ENCODE results near the gene OCLN.
"Not testable (repeated sequence)": the region's sequence is repeated elsewhere in the genome, so short reads cannot be mapped to it uniquely, and the experiment has no call there.

The OCLN gene

DNA sequence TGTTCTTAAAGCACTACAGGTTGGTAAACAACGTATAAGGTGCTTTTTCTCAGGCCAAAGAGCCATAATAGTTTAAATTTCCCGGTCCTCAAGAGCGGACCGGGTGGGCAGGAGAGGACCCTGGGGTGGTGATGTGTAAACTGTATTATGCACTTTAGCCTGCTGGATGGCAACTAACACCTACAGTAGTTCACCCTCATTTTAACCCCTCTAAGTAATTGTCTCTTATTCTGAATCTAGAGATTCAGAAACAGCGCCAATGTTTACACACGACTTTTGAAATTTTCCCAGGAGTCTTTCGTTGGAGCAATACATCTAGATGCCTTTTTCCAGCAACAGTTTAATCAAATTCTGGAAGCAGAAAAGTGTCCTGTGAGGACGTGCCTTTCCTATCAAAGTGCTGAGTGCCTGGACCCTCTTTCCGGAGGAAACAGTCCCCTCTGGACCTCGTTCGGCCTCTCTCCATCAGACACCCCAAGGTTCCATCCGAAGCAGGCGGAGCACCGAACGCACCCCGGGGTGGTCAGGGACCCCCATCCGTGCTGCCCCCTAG lies 676 bp upstream of the OCLN start:
- DNase-seq (ENCODE audit: low read depth), result no peak

DNA sequence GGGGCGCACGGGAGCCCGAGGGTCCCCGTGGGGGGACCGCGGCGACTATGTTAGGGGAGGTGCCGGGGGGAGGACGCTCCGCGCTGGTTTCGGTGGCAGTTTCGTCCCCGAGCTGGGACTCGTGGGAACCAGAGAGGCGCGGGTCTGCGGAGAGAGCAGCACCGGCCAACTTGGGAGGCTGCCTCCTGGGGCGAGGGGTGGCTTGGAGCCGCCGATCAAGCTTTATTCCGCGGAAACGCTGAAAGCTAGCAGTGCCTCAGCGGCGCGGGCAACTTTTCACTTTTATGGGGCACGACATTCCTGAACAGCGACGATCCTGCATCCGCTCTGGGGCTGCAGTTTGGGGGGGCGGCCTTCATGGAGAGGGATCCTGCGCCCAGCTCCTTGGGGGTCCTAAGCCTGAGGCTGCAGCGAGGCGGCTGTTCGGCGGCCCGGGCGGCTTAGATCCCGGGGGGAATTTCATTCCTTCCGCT lies 369 bp downstream of the OCLN start:
- no peak for DNase-seq (ENCODE audit: low read depth)

- DNase-seq (ENCODE audit: low read depth), result no peak
Measured at GRCh38 chr5:69493396-69494133, 975 bp downstream of the OCLN start.

DNA sequence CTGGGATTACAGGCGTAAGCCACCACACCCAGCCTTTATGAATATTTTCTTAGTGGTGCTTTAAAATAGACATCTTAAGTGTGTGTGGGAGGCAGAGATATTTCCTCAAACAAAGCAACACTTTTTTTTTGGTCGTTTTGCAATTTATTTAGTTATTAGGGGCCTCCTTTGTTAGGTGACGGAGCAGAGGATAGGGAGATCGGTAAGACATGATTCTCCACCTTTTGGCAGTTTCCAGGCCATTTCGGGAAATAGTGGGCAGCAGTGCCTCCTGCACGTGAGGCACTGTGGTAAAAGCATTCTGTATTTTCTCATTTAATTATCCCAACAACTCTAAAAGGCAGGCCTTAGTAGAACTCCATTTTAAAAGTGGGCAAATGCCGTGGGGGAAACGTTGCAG lies 1.9 kb downstream of the OCLN start:
- no peak for DNase-seq (ENCODE audit: low read depth)

DNA sequence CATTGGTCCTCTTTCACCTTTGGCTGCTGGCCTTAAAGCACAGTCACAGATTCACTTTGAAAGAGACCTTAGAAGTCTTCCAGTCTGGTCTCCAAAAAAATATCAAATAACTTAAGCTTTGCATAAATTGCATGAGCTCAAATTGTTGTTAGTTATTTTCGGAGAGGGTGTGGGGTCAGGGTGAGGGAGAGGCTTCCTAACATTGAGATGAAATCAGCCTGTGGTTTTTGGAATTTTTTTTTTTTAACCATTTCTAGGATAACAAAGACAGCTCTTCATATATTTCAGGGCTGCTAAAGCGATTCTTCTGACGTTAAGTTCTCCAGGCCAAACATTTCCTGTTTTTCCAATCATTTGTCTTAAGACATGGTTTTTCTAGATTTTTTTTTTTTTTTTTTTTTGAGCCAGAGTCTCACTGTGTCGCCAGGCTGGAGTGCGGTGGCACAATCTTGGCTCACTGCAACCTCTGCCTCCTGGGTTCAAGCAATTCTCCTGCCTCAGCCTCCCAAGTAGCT lies 4.5 kb downstream of the OCLN start:
- no peak for DNase-seq (ENCODE audit: low read depth)

DNA sequence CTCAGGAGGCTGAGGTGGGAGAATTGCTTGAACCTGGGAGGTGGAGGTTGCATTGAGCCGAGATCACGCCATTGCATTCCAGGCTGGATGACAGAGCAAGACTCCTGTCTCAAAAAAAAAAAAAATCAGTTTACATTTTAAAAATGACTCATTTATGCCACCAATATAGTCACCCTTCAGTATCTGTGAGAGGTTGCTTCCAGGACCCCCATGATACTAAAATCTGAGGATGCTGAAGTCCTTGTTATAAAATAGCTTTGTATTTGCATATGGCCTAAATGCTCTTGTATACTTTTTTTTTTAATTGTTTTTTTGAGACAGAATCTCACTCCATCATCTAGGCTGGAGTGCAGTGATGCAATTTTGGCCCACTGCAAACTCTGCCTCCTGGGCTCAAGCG lies 5.8 kb downstream of the OCLN start:
- no peak for DNase-seq (ENCODE audit: low read depth)

- DNase-seq (ENCODE audit: low read depth), result no peak
Measured at GRCh38 chr5:69502367-69502766, 9.8 kb downstream of the OCLN start.

DNA sequence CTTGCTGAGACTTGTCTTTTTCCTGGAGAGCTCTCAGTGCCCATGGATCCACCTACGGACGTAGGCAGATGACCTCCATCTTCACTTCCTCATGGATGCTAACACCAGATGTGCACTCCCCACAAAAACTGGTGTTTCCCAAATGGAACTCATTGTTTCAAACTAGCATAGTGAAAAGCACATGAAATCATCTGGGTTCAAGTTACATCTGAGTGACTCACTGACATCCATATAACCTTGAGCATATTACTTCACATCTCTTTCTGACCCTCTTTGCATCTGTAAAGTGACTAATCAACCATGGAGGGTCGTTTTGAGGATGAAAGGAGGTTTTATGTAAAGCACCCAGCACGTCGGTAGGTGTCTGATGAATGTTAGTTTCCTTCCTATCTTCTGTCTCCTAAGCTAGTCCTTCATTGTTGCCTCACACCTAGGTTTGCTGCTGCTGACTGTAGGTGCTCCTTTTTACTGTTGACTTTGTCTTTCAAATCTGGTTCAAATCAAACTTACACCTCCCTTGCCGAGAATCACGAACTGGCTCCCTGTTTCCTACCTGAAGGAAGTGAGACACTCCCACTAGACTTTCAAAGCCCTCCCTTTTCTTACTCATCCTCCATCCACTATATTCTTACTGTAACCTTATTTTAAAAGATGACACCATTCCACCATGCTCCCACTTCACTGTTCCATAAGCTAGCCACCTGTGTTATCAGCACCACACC lies 10.3 kb downstream of the OCLN start:
- DNase-seq (ENCODE audit: low read depth), result no peak

DNA sequence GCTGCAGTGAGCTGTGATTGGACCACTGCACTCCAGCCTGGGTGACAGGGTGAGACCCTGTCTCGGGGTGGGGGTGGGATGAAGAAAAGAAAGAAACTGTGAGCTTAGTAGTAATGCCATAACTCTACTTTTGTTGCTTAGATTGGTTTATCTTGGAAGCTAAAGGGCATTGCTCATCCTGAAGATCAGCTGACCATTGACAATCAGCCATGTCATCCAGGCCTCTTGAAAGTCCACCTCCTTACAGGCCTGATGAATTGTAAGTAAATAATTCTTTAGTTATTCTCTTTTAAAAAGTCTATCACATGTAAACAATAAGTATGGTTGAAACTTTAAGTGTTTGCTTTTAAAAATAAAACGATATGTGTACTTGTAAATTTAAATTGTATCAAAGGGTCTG lies 11.4 kb downstream of the OCLN start:
- no peak for DNase-seq (ENCODE audit: low read depth)

DNA sequence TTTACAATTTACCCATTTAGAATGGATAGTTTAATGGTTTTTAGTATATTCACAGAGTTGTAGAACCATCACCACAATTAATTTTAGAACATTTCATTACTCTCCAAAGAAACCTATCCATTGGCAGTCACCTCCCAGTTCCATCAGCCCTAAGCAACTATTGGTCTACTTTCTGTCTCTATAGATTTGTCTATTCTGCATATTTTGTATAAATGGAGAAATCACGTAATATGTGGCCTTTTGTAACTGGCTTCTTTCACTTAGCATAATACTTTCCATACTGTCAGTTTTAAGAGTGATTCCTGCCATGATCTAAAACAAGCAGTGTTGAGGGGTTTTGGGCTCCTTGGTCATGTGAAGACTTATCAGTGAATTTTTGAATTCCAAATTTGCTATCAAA lies 12.7 kb downstream of the OCLN start:
- DNase-seq (ENCODE audit: low read depth), result no peak

GRCh38 chr5:69509212-69509611 lies 16.6 kb downstream of the OCLN start:
- DNase-seq (ENCODE audit: low read depth), result no peak

DNA sequence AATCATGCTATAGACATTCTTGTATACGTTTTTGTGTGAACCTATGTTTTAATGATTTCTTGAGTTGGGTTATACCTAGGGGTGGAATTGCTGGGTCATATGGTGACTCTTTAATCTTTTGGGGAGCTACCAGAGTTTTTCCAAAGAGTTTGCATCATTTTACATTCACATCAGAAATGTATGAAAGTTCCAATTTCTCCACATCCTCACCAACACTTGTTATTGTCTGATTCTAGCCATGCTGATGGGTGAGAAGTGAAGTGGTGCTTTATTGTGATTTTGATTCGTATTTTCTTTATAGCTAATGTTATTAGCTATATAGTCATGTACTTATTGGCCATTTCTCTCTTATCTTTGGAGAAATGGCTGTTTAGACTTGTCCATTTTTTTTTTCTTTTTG lies 18.1 kb downstream of the OCLN start:
- DNase-seq (ENCODE audit: low read depth), result no peak

- DNase-seq (ENCODE audit: low read depth), result no peak
Measured at GRCh38 chr5:69512740-69513260, 20.2 kb downstream of the OCLN start.

DNA sequence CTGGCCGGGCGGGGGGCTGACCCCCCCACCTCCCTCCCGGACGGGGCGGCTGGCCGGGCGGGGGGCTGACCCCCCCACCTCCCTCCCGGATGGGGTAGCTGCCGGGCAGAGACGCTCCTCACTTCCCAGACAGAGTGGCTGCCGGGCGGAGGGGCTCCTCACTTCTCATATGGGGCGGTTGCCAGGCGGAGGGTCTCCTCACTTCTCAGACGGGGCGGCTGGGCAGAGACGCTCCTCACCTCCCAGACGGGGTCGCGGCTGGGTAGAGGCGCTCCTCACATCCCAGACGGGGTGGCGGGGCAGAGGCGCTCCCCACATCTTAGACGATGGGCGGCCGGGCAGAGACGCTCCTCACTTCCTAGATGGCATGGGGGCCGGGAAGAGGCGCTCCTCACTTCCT lies 23.0 kb downstream of the OCLN start:
- not testable (repeated sequence) for DNase-seq (ENCODE audit: low read depth)

DNA sequence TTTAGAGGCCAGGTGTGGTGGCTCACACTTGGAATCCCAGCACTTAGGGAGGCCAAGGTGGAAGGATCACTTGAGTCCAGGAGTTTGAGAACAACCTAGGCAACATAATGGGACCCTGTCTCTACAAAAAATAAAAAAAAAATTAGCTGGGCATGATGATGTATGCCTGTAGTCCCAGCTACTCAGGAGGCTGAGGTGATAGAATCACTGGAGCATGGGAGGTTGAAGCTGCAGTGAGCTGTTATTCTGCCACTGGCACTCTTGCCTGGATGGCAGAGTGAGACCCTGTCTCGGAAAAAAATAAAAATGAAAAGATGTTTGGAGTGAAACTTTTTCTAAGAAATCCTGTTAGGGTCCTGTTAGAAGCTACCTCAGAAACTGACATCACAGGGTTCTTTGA lies 24.2 kb downstream of the OCLN start:
- no peak for DNase-seq (ENCODE audit: low read depth)

DNA sequence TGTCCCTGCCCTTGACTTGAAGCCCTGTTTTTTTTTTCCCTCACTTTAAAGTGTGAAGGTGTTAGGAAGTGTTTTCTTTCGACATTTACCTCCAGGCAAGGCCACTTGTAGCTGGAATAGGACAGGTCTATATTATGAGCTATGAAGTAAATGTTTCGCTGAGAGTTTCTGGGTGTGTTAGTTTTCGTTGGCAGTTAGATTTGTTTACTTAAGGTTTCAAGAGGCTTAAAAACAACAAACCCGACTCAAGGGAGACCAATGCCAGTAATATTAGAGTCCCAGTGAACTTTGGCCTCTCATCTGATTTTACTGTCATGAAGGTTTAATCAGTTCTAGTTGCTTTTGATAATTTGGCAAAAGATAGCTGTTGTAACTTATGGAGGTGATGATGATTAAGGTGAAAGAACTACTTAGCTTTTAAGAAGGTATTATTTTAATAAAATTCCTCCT lies 25.2 kb downstream of the OCLN start:
- no peak for DNase-seq (ENCODE audit: low read depth)

DNA sequence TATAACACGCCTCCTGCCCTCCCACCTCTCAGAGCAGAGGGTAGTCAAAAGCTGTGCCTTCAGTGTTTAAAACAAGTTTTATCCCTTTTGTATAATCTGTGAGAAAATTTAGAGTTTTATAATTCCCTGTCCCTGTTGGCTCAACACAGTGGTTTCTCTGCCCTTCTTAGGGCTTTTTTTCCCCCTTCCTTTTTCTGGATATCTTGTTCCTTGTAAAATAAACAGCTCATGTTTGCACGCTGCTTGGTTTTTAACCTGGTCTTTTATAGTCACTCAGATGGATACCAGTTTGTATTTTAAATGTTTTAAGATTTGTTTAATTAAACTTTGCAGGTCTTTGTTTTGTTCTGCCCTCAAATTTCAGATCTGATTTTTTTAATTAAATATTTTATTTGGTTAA lies 26.7 kb downstream of the OCLN start:
- no peak for DNase-seq (ENCODE audit: low read depth)

DNA sequence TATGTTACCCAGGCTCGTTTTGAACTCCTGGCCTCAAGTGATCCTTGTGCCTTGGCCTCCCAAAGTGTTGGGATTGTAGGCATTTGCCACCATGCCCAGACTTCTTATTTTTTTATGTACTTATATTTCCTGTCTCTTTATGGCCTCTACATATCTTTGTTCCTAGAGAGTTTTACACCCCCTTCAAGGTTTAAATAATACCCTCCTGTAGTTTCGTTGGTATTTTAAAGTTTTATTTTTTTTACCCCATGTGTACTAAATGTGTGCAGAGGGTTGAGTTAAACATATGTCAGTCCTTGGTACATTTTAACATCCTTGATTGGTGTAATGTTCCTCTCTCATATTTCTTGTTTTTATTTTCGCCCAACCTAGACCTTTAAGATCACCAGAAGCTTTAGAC lies 29.4 kb downstream of the OCLN start:
- no peak for DNase-seq (ENCODE audit: low read depth)

- DNase-seq (ENCODE audit: low read depth), result no peak
Measured at GRCh38 chr5:69525490-69525889, 32.9 kb downstream of the OCLN start.

DNA sequence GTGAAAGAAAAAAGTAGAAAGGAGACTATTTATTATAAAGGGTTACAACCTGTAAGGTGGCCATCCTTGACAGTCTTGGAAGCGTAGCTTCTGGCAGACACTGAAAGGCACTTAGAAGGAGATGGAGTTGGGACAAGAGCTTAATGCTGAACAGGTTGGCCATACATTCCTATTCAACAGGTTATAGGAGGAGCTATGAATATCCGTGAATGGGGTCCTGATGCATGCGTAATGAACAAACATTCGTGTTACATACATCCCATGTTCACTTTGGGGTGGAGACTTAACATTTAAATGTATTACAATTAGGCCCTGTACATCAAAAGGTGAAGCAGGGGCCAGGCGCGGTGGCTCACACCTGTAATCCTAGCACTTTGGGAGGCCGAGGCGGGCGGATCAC lies 34.1 kb downstream of the OCLN start:
- no peak for DNase-seq (ENCODE audit: low read depth)

GRCh38 chr5:69527128-69527770 lies 34.7 kb downstream of the OCLN start:
- no peak for DNase-seq (ENCODE audit: low read depth)

DNA sequence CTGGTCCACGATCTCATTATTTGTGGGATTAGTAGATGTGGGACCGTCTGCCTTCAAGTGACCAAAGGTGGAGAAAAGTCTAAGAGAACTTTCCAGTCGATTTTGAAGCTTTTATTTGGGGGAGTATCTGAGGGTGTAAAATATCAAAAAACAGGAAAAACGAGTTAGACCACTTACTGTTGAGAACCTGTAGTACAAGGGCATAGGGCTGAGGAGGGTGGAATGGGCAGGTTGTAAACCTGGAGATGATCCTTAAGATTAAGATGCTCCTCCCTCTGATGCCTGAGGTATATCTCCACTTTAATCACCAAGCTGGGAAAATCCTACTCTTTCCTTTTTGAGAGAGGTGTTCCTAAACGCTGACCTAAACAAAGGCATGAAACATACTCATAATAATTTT lies 35.4 kb downstream of the OCLN start:
- DNase-seq (ENCODE audit: low read depth), result no peak

Measured in activated T-cell treated with anti-CD3 and anti-CD28 coated beads for 48 hours (primary cell).